Measurements from ENCODE around the gene ME3.

Gene ME3

DNA sequence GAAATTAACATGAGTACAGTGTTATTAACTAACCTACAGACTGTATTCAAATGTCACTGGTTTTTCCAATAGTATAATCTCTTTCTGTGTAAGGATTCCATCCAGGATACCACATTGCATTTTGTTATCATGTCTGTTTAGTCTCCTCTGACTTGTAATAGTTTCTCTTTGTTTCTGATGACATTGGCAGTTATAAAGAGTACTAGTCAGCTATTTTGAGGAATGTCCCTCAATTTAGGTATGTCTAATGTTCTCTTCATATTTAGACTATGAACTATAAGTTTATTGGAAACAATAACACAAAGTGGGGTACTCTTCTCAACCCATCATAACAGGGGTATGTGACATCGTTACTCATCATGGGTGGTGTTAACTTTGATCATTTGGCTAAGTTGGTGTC is 20.3 kb upstream of the ME3 start:
- DNase-seq (ENCODE audit: low read depth): no peak

DNA sequence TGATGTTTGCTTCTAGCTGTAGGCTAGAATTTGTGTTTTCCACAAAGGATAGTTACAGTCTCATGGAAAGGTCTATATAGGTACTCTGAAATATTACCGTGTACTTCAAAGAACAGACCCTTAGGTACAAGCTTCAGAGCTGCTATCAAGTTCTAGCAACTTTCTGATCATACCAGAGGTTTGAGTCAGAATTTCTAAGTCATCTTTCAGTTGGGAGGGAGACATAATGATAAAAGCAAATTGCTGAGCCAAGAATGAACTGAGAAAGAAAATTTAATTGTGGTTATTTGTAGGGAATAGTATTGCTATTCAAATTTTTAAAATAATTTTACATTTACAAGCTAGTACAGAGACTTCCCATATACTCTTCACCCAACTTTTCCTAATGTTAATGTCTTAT is 19.9 kb upstream of the ME3 start:
- DNase-seq (ENCODE audit: low read depth): peak; percentile 66

DNA sequence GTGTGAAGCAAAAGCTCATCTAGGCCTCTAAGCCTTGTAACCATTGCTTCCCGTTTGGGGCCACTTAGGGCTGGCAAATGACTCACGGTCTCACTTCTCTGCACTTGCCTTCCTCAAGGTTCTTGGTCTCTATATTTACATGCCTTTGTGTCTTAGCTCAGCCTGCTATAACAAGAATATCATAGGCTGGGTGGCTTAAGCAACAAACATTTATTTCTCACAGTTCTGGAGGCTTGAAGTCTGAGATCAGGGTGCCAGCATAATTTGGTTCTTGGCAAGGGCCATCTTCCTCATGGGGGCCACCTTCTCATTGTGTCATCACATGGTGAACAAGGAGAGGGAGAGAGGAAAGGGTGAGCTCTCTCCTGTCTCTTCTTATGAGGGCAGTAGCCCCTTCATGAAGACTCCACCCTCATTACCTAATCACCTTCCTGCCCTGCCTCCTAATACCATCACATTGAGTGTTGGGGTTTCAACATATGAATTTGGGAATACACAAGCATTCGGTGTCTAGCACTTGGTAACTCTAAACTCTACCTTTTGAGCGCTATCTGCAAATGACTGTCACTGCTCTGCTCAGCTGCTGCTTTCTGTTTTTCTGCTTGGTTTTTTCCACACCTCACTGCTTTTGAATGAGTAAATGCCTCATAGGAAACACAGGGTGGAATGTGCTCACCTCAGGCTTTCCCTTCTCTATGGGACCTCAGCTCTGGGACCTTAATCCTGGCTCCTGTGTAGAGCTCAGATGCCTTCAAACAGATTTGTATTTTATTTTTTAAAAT is 16.2 kb upstream of the ME3 start:
- DNase-seq (ENCODE audit: low read depth): peak; percentile 95

GRCh38 chr11:86687185-86687778 is 14.9 kb upstream of the ME3 start:
- no peak for DNase-seq (ENCODE audit: low read depth)

- DNase-seq (ENCODE audit: low read depth): no peak
These were observed 14.1 kb upstream of the ME3 start for GRCh38 chr11:86686531-86686930.

- no peak for DNase-seq (ENCODE audit: low read depth)
These were observed 9.0 kb upstream of the ME3 start for GRCh38 chr11:86681483-86681756.

DNA sequence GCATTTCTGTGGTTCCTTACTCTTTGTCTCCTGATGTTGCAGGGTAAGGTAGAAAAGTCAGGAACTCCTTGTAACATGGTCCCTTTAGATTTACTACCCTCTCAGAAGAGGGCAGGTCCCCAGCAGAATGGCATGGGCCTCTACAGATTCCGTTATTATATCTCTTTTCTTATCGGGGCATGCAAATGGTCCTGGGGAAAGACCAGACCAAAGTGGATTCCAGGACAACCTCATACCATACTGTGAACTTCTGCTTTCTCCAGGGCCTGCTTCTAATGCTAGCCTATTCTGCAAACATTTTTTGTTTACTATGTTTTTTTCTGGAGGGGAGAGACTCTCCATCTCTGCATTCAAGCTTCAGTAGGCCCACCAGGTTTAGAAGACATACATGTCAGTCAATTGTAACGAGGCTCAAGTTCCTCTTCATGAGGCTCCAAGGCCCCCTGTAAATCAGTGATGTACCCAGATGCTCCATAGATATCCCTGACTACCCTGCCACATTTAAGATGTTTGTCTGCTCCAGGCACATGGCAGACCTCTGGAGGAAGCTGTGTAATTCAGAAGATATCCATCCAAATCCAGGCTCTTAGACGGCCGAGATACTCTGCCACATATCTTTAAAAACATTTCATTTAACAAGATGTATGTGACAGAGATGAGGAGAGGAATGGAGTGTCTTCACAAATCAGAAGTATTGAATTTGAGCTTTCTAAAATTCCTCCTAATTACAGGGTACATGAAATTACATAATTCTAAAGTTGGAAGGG is 8.5 kb upstream of the ME3 start:
- no peak for DNase-seq (ENCODE audit: low read depth)

GRCh38 chr11:86678823-86679222 is 6.4 kb upstream of the ME3 start:
- peak; percentile 74 for DNase-seq (ENCODE audit: low read depth)

- no peak for DNase-seq (ENCODE audit: low read depth)
These were observed 5.9 kb upstream of the ME3 start for GRCh38 chr11:86678296-86678695.

DNA sequence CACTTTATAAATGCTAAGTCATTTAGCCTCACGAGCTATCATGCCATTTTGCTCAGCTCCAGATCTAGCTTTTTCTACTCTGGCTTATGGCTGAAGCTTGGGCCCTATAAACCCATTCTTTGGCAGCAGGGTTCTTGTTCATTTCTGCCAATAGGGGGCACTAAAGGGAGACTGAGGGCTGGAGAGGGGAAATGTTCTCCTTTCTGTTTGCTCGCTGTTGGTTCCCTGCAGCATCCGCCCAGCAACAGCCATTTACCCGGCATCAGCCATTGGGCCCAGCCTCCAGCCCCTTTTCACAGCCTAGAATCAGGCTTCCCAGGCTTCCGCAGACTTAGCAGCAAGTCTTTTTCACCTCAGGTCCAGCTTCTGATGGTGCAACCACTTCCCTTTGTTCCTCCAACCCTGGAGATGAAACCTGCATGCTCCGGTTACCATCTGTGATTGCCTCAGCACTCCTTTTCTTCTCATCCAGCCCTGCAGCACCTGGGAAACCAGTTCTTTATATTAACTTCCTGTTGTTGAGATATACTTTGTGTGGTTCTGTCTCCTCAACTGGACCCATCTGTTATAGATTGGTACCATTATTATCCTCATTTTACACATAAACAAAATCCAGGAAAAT is 4.2 kb upstream of the ME3 start:
- DNase-seq (ENCODE audit: low read depth): peak; percentile 33

- DNase-seq (ENCODE audit: low read depth): no peak
These were observed 3.6 kb upstream of the ME3 start for GRCh38 chr11:86676010-86676409.

DNA sequence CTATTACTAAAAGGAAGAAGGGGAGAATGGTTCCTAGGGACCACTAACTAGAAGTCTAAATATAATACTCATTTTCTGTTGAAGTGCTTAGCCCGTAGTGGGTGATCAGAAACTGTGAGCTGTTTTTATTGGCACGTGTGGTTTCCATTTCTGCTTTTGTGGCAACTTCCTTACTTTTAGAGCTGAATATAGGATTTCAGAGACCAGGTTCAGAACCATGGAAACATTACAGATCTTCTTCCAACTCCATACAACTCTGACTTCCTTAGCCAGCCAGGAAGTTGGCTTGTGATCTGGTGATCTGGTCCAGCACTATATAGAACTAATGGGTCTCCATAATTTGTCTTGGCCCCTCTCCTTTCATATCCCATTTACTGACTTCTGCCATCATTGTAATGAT is 2.6 kb upstream of the ME3 start:
- DNase-seq (ENCODE audit: low read depth): no peak

- DNase-seq (ENCODE audit: low read depth): no peak
These were observed 1.7 kb upstream of the ME3 start for GRCh38 chr11:86673872-86674750.

- DNase-seq (ENCODE audit: low read depth): no peak
These were observed 833 bp upstream of the ME3 start for GRCh38 chr11:86673055-86673843.

DNA sequence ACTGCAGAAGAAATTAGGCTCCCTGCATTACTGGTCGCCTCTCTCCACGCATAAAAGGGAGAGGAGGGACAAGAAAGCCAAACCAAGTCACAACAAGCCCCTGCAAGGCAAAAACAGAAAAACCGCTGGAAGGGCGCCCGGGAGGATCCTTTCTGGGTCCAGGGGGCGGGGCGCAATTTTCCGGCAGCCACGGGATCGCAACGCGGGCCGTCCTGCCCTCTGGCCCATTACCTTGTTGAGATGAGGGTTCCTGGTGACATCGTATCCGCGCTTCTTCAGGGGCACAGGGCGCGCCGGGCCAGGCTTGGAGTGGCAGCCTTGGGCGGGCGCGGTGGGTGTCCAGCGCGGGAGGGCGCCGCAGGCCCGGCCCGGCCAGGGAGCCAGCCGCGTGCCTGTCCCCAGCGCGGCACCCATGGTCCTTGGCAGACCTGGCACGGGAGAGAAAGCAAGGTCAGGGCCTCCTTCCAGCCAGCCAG is 847 bp downstream of the ME3 start:
- peak; percentile 59 for DNase-seq (ENCODE audit: low read depth)

GRCh38 chr11:86670911-86671310 is 1.5 kb downstream of the ME3 start:
- DNase-seq (ENCODE audit: low read depth): no peak

DNA sequence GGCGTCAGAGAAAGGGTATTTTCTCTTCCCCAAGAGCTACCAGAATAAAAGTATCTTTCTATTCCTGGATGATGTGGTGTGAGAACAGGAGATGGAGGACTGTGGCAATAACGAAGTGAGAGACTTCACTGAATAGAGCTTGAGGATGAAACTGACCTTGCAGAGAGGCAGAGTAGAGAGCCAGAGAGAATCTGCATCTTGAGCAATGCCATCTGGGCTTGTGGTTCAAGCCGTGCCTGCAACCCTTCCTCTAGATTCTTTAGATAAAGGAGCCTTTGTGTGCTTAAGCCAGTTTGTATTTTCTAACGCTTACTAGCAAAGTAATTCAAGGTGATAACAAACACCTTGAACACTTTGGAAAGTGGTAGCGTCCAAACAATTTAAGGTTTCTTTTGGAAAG is 2.2 kb downstream of the ME3 start:
- peak; percentile 44 for DNase-seq (ENCODE audit: low read depth)

- DNase-seq (ENCODE audit: low read depth): no peak
These were observed 3.0 kb downstream of the ME3 start for GRCh38 chr11:86669424-86669823.

DNA sequence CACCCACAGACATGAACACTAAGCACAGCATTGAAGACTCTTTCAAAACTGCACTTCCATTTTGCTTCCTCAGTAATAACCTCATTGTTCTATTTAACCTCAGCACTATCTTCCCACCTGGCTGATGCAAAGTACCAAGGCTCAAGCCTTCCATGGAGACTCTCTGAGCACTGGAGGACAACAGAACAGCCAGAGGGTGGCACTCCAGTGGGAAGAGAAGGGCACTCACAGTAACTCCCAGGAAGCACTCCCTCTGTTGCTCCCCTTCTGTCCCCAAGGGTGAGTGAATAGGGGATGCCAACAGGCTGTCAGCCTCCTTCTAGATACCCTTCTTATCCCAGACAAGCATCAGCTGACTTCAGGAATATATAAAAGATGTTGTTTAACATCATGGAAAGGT is 3.5 kb downstream of the ME3 start:
- DNase-seq (ENCODE audit: low read depth): no peak

DNA sequence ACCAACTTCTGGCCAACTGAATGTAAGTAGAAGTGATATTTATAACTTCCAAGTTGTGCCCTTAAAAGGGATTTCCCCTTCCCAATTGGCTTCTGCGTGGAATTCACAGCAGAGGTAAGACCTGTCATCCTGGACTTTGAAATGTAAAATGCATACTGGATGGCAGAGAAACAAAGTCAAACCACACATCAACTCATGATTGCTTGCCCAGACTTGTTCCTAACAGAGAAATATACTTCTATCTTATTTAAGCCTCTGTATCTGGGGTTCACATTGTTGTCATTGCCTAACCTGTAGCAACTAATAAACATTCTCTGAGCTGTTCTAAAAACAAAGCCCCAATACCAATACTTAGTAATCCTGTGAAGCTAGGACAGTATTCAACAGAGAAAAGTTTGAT is 6.2 kb downstream of the ME3 start:
- no peak for DNase-seq (ENCODE audit: low read depth)

DNA sequence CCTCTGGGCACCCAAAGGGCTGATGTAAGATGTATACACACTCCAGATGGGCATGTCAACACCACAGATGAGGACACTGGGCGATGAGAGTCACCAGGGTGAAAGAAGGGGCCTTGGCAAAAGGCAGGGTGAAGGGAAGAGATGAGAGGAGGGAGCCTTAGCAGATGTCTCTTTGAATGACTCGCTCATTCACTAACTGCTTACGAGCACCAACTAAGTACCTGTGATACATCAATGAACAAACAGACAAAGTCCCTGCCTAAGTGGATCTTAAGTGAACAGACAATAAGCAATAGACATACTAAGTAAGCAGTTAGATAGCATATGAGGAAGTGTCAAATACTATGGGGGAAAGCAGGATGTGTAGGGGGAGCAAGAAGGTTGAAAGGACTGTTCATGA is 7.5 kb downstream of the ME3 start:
- no peak for DNase-seq (ENCODE audit: low read depth)
